ENCODE data around the gene ATP2C2.

GRCh38 chr16:84489131-84489530 is 120.8 kb downstream of the ATP2C2 start:
- TF ChIP-seq CTCF (IDR thresholded peaks at IDR 0.05) (no peak), POLR2A (IDR thresholded peaks at IDR 0.05) (no peak)
